ENCODE results near the gene LDLRAD2.
A peak's percentile ranks its signal among the peaks of the same experiment; 100 is the strongest.
"Not testable (repeated sequence)": the region's sequence is repeated elsewhere in the genome, so short reads cannot be mapped to it uniquely, and the experiment has no call there.

LDLRAD2 gene, protein sequence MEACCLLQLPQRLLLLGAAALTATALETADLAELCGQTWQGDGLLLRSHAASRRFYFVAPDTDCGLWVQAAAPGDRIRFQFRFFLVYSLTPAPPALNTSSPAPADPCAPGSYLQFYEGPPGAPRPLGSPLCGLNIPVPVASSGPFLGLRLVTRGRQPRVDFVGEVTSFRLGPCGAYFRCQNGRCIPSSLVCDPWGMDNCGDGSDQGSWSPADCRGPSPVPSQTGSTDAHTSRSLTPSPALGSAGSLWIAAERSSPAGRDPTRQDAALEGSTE

DNA sequence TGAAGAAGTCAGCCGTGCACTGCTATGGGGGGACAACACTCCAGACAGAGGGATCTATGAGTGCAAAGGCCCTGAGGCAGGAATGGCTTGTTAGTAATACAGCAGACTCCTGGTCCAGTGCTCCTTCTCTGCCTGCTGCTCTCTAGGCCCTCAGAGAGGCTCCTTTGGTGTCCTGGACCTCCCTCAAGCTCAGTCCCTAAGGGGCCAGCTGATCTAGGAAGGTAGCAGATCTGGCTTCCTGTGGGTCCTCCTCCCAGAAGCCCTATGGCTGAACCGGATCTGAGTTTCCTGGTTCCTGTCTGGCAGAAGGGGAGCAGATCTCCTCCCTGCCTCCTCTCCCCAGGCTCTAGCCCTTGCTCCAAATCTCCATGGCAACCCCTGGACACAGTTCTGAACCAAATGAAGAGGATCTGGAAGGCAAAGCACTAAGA, at the start of gene LDLRAD2:
TSS of gene LDLRAD2 (plus strand) at position 391 of the 431 bp plus-strand sequence. CDS start 187 bp downstream, outside the sequence.
- no peak for DNase-seq (ENCODE audit: low read depth)

DNA sequence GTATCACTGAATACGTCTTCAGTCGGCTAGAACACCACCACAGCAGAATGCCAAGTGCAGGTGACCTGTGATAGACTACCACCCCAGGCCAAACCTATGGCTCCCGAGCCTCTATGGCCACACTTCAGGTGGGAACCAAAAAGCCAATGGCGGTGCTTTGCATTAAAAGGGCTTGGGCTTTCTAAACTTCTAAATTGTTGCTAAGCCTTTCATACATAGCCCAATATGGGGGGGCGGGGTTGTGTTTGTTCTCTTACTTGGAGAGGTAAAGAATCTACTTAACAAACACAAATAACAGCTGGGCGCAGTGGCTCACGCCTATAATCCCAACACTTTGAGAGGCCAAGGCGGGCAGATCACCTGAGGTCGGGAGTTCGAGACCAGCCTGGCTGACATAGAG, 48.8 kb upstream of the LDLRAD2 start:
- no peak for DNase-seq (ENCODE audit: low read depth)

DNA sequence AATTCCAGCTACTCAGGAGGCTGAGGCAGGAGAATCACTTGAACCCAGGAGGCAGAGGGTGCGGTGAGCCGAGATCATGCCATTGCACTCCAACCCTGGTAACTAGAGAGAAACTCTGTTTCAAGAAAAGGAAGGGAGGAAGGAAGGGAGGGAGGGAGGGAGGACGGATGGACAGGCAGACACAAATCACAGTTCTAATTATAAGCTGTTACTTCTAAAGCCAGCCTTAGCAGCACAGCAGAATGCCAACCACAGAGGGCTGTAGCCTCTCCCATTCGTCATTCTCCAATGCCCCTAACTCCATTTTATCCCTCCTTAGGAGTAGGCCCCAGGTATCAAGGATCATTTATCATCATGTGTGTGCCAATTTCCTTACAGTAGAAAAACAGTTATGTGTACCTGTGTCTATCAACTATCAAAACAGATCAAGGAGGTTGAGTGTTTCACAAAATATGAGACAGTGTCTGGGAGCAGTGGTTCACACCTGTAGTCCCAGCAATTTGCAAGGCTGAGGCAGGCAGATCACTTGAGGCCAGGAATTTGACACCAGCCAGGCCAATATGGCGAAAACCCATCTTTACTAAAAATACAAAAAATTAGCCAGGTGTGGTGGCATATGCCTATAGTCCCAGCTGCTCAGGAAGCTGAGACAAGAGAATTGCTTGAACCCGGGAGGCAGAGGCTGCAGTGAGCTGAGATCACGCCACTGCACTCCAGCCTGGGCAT, 48.2 kb upstream of the LDLRAD2 start:
- DNase-seq (ENCODE audit: low read depth) = no peak

DNA sequence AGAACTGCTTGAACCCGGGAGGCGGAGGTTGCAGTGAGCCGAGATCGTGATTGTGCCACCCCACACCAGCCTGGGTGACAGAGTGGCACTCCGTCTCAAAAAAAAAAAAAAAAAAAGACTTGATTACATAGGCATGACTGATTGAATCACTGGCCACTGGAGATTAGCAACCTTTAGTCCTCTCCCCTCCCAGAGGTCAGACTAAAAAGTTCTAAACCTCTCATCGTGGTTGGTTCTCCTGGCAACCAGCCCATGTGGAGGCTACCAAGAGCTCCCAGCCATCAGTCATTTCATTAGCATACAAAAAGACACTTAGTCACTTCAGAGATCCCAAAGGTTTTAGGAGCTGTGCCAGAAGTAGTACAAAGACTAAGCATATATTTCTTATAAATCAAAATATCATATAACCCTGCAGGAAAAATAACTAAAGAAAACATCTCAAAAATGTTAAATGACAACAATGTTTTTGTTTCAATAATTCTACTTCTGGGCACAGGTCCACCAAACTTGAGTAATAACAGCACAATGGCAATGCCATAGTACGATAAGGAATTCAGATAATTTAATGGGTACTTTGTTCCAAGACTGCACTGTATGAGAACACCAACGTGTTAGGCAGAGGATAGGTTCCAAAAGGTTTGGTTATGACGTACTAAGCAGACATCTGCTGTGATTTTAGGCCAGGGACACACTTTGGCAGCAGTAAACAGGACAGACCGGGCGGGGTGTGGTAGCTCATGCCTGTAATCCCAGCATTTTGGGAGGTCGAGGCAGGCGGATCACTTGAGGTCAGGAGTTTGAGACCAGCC, 47.2 kb upstream of the LDLRAD2 start:
- no peak for DNase-seq (ENCODE audit: low read depth)

DNA sequence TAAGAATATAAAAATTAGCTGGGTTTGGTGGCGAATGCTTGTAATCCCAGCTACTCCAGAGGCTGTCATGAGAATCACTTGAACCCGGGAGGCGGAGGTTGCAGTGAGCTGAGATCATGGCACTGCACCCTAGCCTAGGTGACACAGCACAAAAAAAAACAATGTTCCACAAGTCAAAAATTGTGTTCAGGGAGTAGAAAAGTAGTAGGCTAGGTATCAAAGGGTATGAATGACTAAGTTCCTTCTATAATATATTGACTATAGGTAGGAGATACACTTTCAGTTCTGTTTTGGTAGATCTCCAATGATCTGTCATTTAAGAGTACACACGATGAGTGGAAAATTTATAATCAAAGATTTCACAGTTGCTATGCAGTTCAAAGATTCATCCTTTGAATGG, 45.9 kb upstream of the LDLRAD2 start:
- no peak for DNase-seq (ENCODE audit: low read depth)

DNA sequence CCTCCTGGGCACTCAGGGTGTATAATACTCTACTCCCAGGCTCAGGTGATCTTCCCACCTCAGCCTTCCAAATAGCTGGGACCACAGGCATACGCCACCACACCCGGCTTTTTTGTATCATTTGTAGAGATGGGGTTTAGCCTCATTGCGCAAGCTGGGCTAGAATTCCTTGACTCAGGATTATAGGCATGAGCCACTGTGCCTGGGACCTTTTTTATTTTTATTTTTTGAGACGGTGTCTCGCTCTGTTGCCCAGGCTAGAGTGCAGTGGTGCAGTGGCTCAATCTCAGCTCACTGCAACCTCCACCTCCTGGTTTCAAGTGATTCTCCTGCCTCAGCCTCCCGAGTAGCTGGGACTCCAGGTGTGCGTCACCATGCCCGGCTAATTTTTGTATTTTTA, 45.0 kb upstream of the LDLRAD2 start:
- not testable (repeated sequence) for DNase-seq (ENCODE audit: low read depth)

DNA sequence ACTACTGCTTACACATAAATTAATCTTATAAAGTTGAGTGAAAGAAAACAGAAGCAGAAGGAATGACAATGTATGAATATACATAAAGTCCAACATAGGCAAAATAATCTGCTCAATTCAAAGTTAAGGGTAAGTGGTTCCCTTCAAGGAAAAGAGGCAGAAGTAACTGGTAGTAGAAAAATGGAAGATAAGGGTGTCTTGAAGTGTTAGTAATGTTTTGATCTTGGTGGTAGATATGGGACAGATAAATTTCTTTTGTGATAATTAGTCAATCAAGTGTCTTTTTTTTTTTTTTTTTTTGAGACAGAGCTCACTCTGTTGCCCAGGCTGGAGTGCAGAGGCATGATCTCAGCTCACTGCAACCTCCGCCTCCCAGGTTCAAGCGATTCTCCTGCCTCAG, 41.9 kb upstream of the LDLRAD2 start:
- DNase-seq (ENCODE audit: low read depth) = no peak

DNA sequence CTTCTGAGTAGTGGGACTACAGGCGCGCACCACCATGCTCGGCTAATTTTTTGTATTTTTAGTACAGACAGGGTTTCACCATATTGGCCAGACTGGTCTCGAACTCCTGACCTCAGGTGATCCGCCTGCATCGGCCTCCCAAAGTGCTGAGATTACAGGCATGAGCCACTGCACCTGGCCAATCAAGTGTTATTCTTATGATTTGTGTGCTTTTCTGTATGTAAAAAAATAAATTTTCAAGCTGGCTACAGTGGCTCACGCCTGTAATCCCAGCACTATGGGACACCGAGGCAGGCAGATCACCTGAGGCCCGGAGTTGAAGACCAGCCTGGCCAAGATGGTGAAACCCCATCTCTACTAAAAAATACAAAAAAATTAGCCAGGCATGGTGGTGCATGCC, 41.5 kb upstream of the LDLRAD2 start:
- DNase-seq (ENCODE audit: low read depth) = not testable (repeated sequence)

DNA sequence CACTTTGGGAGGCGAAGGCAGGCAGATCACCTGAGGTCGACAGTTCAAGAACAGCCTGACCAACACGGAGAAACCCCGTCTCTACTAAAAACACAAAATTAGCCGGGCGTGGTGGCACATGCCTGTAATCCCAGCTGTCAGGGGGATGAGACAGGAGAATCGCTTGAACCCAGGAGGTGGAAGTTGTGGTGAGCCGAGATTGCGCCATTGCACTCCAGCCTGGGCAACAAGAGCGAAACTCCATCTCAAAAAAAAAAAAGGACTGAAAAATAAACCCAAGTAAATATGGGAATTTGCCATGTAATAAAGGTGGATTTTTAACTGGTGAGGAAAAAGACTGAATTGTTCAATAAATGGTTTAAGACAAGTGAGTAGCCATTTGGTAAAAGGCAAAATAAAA, 40.4 kb upstream of the LDLRAD2 start:
- DNase-seq (ENCODE audit: low read depth) = not testable (repeated sequence)

DNA sequence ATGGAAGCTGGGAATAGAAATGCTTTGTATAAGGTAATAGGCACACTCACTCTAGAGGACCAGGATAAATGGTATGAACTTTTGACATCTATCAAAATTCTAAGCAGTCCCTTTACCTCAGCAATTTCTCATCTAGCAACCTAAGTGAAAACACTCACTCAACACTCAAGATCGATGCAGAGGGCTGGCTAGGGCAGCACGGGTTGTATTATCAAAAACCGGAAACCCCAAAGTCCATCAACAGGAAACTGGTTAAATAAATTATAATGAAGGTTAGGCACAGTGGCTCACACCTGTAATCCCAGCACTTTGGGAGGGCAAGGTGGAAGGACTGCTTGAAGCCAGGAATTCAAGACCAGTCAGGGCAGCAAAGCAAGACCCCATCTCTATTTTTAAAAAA, 38.5 kb upstream of the LDLRAD2 start:
- no peak for DNase-seq (ENCODE audit: low read depth)

DNA sequence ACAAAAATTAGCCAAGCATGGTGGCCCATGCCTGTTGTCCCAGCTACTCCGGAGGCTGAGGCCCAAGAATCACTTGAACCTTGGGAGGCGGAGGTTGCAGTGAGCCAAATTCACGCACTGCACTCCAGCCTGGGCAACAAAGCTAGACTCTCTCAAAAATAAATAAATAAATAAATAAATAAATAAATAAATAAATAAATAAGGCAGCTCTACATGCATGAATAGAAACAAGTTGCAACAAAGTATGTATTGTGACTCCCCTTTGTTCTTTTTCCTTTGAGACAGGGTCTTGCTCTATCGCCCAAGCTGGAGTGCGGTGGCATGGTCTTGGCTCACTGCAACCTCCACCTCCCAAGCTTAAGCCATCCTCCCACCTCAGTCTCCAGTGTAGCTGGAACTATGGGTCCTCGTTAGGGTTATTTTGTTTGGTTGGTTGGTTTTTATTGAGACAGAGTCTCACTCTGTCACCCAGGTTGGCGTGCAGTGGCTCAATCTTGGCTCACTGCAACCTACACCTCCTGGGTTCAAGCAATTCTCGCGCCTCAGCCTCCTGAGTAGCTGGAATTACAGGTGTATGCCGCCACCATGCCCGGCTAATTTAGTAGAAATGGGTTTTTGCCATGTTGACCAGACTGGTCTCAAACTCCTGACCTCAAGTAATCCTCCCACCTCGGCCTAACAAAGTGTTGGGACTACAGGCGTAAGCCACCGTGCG, 37.1 kb upstream of the LDLRAD2 start:
- no peak for DNase-seq (ENCODE audit: low read depth)

DNA sequence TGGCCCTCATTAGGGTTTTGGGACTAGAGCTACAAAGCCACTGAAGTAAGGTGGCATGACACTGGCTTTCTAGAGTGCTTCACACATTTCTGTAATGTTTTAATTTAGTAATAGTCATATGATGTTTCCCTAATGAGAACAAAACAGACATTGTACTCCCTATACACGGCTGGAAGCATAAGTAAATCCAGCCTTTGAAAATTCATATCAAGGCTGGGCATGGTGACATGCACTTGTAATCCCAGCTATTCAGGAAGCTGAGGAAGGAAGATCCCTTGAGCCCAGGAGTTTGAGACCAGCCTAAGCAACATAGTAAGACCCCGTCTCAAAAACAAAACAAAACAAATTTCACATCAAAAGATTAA, 36.5 kb upstream of the LDLRAD2 start:
- no peak for DNase-seq (ENCODE audit: low read depth)

DNA sequence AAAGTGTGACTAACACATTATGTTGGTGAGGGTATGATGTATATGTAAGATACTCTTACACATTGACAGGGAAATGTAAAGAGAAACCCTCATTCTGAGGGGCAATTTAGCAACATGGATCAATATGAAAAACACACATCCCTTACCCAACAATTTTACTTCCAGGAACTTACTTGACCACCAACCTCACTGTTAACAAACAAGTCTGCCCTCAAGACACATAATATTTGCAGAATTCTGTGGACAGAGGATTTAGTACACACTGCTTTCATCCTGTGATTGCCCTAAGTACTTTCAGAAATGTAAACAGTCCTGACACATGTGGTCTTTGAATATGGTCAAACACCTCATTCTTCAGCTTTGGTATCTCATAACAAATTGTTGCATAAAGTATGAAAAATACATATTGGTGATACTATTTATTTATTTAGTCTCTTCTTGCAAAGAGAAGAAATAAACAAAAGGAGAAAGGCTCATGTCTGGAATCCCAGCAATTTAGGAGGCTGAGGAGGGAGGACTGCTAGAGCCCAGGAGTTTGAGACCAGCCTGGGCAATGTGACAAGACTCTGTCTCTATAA, 36.0 kb upstream of the LDLRAD2 start:
- no peak for DNase-seq (ENCODE audit: low read depth)

DNA sequence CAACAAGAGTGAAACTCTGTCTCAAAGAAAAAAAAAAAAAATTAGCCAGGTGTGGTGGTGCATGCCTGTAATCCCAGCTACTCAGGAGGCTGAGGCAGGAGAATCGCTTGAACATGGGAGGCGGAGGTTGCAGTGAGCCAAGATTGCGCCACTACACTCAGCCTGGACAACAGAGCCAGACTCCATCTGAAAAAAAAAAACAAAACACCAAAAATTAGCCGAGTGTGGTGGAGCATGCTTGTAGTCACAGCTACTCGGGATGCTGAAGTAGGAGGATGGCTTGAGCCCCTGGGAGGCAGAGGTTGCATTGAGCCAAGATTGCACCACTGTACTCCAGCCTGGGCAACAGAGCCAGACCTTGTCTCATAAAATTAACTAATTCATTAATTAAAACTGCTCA, 35.1 kb upstream of the LDLRAD2 start:
- DNase-seq (ENCODE audit: low read depth) = not testable (repeated sequence)

DNA sequence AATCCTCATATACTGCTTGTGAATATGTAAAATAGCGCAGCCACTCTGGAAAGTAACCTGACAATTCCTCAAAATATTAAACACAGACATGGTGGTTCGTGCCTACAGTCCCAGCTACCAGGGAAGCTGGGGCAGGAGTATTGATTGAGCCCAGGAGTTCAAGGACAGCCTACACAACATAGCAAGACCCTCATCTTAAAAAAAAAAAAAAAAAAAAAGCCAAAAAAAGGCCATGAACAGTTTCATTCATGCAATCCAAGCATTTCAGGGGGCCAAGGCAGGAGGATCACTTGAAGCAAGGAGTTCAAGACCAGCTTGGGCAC, 33.7 kb upstream of the LDLRAD2 start:
- no peak for DNase-seq (ENCODE audit: low read depth)

DNA sequence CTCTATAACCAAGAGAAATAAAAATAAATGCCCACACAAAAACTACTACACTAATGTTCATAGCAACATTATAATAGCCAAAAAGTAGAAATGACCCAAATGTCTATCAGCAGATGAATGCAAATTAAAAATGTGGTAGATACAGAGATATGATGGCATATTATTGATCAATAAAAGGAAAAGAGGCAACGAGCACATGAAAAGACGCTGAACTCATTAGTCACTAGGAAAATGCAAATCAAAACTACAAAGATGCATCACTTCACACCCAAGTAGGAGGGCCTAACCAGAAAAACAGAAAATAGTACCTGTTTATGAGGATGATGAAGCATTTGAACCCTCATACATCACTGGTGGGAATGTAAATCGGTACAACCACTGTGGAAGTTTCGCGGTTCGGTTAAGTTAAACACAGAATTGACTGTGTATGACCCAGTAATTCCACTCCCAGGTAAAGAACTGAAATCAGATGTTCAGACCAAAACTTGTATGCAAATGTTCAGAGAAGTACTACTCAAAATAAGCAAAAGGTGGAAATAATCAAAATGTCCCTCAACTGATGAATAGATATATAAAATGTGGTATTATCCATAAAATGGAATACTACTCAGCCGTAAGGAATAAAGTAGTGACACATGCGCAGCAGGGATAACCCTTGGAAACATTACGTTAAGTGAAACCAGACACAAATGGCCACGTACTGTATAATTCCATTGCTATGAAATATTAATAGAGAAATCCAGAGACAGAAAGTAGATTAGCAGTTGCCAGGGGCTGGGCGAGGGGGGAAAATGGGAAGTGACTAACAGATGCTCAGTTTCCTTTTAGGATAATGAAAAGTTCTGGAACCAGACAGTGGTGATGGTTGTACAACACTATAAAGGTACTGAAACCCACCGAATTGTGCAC, 32.2 kb upstream of the LDLRAD2 start:
- no peak for DNase-seq (ENCODE audit: low read depth)

DNA sequence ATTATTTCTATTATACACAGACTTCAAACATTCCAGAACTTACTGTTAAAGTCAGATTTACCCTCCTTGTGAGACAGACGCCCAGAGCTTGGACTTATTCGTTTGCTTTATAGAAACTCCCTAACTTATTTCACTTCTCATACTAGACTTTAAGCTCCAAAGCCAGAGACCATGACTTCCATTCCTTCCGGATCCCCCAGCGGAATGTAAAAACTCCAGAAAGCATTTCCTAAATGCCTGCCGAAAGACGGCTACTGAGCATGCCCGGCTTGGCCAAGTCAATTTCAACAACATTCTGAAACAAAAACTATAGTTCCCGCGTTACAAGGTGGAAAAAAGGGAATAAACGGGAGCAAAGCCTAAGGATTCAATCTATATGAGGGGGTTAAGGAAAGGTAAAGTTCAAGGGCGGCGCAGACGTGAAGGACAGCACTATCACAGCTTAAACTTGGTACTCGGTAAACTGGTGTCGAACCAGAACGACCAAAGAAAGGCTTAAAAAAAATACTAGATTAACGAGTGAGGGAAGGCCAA, 30.2 kb upstream of the LDLRAD2 start:
- no peak for DNase-seq (ENCODE audit: low read depth)

DNA sequence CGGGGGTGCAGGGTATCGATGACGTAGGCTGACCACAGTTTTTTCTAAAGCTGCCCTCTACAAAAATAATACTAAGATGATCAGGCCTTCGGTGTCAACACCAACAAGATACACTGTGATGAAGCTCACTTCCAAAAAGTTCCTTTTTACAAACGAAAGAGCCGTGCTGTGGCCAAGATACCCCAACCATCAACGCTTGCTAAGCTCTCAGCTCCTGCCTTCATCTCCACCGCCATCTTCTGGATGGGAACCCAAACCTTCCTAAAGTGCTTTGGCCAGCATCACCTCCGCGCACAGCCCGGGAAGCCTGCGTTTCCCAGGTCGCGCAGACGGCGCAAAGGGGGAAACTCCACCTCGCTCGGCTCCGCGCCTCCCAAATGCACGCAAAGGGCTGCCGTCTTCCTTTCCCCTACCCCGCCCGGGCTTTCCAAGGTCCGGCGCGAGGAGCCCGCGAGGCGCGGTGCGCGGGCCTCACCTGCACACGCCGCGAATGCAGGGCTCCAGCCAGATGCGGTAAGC, 29.7 kb upstream of the LDLRAD2 start:
- peak; percentile 36 for DNase-seq (ENCODE audit: low read depth)

DNA sequence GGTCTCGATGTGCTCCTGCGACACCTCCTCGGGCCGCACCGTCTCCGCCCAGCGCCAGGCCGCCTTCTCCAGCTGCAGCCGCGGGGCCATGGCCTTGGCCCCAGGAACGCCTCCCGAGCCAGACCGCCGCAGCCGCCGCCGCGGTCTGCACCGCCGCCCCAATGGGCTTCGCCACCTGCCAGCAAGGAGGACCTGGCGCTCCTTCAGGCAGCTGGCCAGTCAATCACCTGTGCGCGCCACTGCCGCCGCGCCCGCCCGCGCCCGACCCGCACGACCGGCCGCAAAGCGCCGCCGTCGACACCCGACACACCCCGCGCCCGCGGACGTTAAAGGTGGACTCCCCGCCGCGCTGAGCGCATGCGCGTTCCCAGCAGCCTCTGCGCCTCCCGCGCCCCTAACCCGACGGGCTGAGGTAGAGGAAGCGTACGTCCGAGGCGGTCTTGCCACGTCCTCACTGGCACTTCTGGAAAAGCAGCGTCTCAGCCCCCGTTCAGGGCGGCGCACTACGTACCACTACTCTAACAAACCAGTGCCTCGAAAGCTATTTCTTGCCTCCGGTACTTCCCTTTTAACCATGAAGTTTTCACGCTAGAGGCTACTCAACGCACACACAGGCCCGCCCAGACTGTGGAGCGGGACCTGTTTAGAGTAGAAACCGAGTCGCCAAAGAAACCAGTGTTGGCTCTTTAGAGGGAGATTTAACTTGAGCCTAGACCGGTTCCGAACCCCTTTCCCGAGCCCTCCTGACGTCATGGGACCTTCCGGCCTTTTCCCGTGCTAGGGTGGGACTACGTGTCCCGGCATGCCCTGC, 29.0 kb upstream of the LDLRAD2 start, which contains the start of gene USP48:
TSS of gene USP48 (minus strand) at position 282 of the 811 bp plus-strand sequence. CDS start at position 90, 192 bp downstream.
- peak; percentile 94 for DNase-seq (ENCODE audit: low read depth)
